ENCODE data around the gene STIM2.

STIM2 gene

DNA sequence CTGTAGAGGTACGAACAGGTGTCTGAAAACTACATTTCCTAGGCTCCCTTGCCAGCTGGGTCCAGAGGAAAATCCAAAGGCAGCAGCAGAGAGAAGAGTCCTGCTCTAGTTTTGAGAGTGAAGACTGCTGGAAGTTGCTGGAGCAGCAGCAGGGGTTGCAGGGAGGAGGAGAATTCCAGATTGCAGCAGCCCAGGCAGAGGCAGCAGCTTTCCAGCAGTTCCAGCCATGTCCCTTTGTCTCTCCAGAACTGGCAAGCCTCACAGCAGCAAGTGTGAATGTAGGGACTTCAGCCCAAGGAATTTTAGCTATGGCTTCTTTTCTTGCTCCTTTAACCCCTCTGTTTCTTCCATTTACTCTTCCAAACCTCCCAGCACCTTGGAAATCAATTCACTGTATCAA, 24.1 kb upstream of the STIM2 start:
- DNase-seq (ENCODE audit: low spot score), result no peak
- TF ChIP-seq, protein P1, sequence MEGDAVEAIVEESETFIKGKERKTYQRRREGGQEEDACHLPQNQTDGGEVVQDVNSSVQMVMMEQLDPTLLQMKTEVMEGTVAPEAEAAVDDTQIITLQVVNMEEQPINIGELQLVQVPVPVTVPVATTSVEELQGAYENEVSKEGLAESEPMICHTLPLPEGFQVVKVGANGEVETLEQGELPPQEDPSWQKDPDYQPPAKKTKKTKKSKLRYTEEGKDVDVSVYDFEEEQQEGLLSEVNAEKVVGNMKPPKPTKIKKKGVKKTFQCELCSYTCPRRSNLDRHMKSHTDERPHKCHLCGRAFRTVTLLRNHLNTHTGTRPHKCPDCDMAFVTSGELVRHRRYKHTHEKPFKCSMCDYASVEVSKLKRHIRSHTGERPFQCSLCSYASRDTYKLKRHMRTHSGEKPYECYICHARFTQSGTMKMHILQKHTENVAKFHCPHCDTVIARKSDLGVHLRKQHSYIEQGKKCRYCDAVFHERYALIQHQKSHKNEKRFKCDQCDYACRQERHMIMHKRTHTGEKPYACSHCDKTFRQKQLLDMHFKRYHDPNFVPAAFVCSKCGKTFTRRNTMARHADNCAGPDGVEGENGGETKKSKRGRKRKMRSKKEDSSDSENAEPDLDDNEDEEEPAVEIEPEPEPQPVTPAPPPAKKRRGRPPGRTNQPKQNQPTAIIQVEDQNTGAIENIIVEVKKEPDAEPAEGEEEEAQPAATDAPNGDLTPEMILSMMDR (IDR thresholded peaks at IDR 0.05; ENCODE audit: extremely low read depth, insufficient read depth, missing control alignments), result no peak
- in situ Hi-C loops (cut with MboI; ENCODE audit: low pct_unique_long_range_greater_than_20kb, low sequenced_read_pairs, unreplicated experiment), result no loop called here

DNA sequence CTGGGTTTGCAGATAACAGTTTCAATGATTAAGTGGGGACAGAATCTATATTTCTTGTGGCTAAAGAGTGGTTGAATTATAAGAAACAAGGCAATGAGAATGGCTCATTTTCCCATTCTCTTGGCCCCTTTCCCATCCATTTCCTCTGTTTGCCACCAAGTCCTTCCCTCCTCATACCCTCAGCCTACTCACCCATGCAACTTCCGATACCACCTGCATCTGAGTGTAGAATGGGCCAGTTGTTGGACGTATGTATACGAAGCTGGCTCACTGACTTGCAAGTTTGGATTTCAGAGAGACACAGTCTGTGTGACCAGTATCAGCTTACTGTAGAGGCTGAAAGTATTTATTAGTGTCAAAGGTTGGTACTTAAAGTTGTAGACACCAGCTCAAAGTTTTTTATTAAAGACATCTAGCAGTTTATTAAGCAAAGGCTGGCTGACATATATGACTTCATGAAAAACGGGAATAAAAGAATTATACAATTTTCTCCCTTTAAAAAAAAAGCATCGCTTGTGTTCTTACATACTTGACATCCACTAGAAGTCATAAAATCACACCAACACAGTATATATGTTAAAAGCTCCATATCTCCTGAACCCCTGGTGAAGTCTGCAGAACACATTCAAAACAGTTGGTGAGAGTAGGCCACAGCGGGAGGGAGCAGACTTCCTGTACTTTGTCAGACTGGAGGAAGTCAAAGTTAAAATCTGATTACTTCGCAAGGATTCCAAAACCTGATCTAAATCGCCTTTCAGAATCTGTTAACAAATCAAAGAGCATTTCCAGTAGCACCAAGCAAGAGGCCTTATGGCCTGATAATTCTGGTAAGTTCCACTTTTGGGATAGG, 22.4 kb upstream of the STIM2 start:
- DNase-seq (ENCODE audit: low spot score), result no peak
- TF ChIP-seq, protein P1 (IDR thresholded peaks at IDR 0.05; ENCODE audit: extremely low read depth, insufficient read depth, missing control alignments), result no peak
- in situ Hi-C loops (cut with MboI; ENCODE audit: low pct_unique_long_range_greater_than_20kb, low sequenced_read_pairs, unreplicated experiment), result no loop called here

DNA sequence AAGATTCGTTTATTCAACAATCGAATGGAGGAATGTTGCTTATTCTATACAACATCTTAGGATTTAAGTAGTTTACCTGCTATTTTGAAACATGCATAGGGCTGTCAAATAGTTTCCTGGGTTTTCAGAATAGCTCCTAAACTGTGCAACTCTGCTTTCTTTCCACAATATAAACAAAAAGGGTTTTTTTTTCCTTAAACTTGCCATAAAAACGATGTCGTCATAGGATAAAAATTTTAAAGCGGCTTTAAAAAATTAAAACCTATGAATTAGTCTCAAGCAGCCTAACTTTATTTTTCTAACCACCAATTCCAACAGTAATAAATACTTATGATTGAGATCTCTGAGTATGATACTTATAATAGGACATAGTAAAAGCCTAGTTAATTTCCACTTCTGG, 21.6 kb upstream of the STIM2 start:
- in situ Hi-C loops (cut with MboI; ENCODE audit: low pct_unique_long_range_greater_than_20kb, low sequenced_read_pairs, unreplicated experiment), result no loop called here
- no peak for DNase-seq (ENCODE audit: low spot score)
- TF ChIP-seq, protein P1 (IDR thresholded peaks at IDR 0.05; ENCODE audit: extremely low read depth, insufficient read depth, missing control alignments), result no peak

DNA sequence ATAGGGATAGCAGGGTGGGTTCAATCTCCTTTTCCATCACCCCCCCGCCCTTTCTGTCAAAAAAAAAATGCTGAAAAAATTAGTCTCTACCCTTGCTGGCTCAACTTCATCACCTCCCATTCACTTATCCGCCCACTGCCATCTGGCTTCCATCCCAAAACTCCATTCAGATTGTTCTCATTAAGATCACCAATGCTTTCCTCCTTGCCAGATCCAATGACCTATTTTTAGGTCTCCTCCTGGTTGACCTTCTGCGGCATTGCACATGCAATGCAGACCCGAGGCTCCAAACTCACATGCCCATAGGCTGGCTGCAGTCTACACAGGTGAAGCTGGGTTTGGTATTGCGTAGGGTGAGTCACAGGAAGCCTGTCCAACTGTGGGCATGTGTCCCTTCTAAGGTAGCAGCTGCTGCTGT, 21.1 kb upstream of the STIM2 start:
- DNase-seq (ENCODE audit: low spot score), result no peak
- TF ChIP-seq, protein P1 (IDR thresholded peaks at IDR 0.05; ENCODE audit: extremely low read depth, insufficient read depth, missing control alignments), result no peak
- in situ Hi-C loops (cut with MboI; ENCODE audit: low pct_unique_long_range_greater_than_20kb, low sequenced_read_pairs, unreplicated experiment), result no loop called here

DNA sequence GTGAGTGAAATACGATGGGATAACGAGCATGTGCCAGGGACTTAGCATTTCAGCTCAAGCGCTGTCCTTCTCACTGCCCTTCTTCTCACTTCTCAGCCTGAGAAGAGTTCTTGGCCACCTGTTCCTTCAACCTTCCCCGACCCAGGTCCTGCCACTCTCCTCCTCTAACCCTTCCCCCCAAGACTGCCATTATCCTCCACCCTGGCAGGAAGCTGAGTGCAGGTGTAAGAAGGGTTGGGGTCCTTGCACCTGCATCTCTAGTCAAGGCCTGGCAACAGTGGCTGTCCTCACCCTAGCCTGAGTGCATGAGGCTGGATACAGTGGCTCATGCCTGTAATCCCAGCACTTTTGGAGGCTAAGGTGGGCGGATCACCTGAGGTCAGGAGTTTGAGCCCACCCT, 19.9 kb upstream of the STIM2 start:
- in situ Hi-C loops (cut with MboI; ENCODE audit: low pct_unique_long_range_greater_than_20kb, low sequenced_read_pairs, unreplicated experiment), result no loop called here
- TF ChIP-seq, protein P1 (IDR thresholded peaks at IDR 0.05; ENCODE audit: extremely low read depth, insufficient read depth, missing control alignments), result no peak
- DNase-seq (ENCODE audit: low spot score), result no peak

DNA sequence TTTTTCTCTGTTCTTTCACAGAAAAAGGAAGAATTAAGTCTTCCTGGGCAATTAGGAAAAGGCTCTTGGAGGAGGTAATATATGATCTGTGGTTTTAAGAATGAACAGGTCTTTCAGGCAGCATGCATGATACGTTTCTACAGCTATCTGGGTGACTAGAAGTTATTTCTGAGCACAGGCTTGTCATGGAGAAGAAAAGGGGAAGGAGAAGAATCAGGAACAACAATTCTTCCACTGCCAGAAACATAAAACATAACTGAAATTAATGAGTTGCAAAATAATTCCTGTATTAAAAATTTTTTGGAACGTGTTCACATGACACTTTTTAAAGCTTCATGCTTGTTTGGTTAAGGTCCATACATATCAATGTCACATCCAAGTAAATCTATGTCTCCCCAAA, 17.7 kb upstream of the STIM2 start:
- no peak for DNase-seq (ENCODE audit: low spot score)
- in situ Hi-C loops (cut with MboI; ENCODE audit: low pct_unique_long_range_greater_than_20kb, low sequenced_read_pairs, unreplicated experiment), result no loop called here
- TF ChIP-seq, protein P1 (IDR thresholded peaks at IDR 0.05; ENCODE audit: extremely low read depth, insufficient read depth, missing control alignments), result no peak

All from GM13977 (cell line).